Vagina (tissue), 2 donors: ENCODE data around the gene LRRC3. TPM values are rescaled to one million over a fixed set of nuclear protein-coding genes. Genes with fewer than 3 reads are reported as not detected.

Source experiments
- DNase-seq, 2 donors: peaks; one replicate each; pipeline ENCODE4 v3.0.0-alpha.2; 2017; ENCODE audit errors: extremely low spot score in 2 of 2
- H3K27ac ChIP-seq: fragments of 200-600 bp; sonication (generic); one replicate; pipeline ENCODE4 v1.5.1; 2019
- H3K27me3 ChIP-seq: fragments of 200-600 bp; sonication (generic); one replicate; pipeline ENCODE4 v1.5.1; 2019
- H3K36me3 ChIP-seq, 2 donors: fragments of 200-600 bp; sonication (generic); one replicate each; pipeline ENCODE4 v1.5.1; 2017 to 2019
- H3K4me1 ChIP-seq: fragments of 200-600 bp; sonication (generic); one replicate; pipeline ENCODE4 v1.5.1; 2019
- H3K4me3 ChIP-seq, 2 donors: fragments of 200-600 bp; sonication (generic); 1 replicate in 1 of 2; 2 replicates in 1 of 2; pipeline ENCODE4 v1.5.1; 2016 to 2019
- H3K9me3 ChIP-seq: fragments of 200-600 bp; sonication (generic); one replicate; pipeline ENCODE4 v1.5.1; 2019
- CTCF ChIP-seq, 3 experiments: fragments of 450-650 bp in 2 of 3; fragments of 200-600 bp in 1 of 3; sonication (generic) in 1 of 3; IDR thresholded peaks; one replicate each; pipeline ENCODE4 v1.5.1; 2017 to 2019; ENCODE audit warnings: antibody characterized with exemption in 3 of 3, mild to moderate bottlenecking in 2 of 3, moderate library complexity in 2 of 3
- POLR2A ChIP-seq, 2 donors: fragments of 450-650 bp; IDR thresholded peaks; one replicate each; pipeline ENCODE4 v1.6.1; 2017; ENCODE audit warnings: antibody characterized with exemption in 2 of 2, mild to moderate bottlenecking in 2 of 2, moderate library complexity in 2 of 2
- POLR2AphosphoS5 ChIP-seq, 2 donors: sonication (generic); formaldehyde crosslinking; IDR thresholded peaks; one replicate each; pipeline ENCODE4 v1.9.0; 2017; ENCODE audit warnings: antibody characterized with exemption in 2 of 2, mild to moderate bottlenecking in 2 of 2, low read depth in 1 of 2; ENCODE audit not compliant: insufficient read depth in 1 of 2
- intact Hi-C: fragments of 100-400 bp; cut with DNase I; formaldehyde crosslinking; loops from one replicate; pipeline ENCODE4 v1.15.1; 2023
- total RNA-seq: library from RNA; depleted of rRNA; stranded (reverse); fragments of >200 nt; gene quantifications from one replicate; pipeline ENCODE4 v1.2.3, GENCODE V29; 2016

LRRC3 gene
- total RNA-seq, 1 donor from 2014 or later, result 2.5 TPM

GRCh38 chr21:44460441-44460755 lies 5.1 kb downstream of the LRRC3 start:
- H3K4me3 ChIP-seq, result no peak overlapping the region
- H3K4me1 ChIP-seq, result peaks cover 9% of the 10 kb centered on the region
- H3K27me3 ChIP-seq, result no peaks in the 10 kb centered on the region
- no peak for TF ChIP-seq CTCF (IDR thresholded peaks at IDR 0.05)
- TF ChIP-seq POLR2A (IDR thresholded peaks at IDR 0.05), result no peak
- no peak for TF ChIP-seq POLR2AphosphoS5 (IDR thresholded peaks at IDR 0.05; ENCODE audit: insufficient read depth in 1 of 2, low read depth in 1 of 2)
- H3K27ac ChIP-seq, result no peak overlapping the region
- H3K9me3 ChIP-seq, result no peaks in the 10 kb centered on the region
- no peak for DNase-seq
- no peaks in the 10 kb centered on the region for H3K36me3 ChIP-seq
- intact Hi-C loops, result no loop called here

DNA sequence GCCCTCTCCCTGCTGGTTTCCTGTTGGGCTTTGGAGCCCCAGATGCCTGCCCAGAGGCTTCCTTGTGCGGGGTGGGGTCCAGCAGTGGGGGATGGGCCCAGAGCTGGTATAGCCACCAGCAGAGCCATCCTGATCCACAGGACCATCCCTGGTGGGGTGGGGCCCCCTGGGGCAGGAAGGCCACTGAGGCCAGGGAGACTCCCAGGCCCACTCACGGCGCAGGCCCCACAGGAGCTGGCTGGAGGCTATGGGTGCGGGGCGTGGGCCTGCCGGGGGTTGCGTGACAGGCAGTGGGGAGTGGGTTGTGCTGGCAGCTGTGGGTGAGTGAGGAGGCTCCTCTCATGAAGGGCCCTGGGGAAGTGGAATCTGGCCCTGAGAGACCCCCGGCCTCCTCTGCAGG lies 5.7 kb downstream of the LRRC3 start:
- no peaks in the 10 kb centered on the region for H3K36me3 ChIP-seq
- DNase-seq, result no peak
- TF ChIP-seq POLR2AphosphoS5 (IDR thresholded peaks at IDR 0.05; ENCODE audit: insufficient read depth in 1 of 2, low read depth in 1 of 2), result no peak
- TF ChIP-seq CTCF (IDR thresholded peaks at IDR 0.05), result no peak
- no peak for TF ChIP-seq POLR2A (IDR thresholded peaks at IDR 0.05)
- H3K27me3 ChIP-seq, result no peaks in the 10 kb centered on the region
- H3K4me1 ChIP-seq, result peaks cover 5% of the 10 kb centered on the region
- H3K4me3 ChIP-seq, result no peak overlapping the region
- H3K27ac ChIP-seq, result no peak overlapping the region
- intact Hi-C loops, result no loop called here
- no peaks in the 10 kb centered on the region for H3K9me3 ChIP-seq

DNA sequence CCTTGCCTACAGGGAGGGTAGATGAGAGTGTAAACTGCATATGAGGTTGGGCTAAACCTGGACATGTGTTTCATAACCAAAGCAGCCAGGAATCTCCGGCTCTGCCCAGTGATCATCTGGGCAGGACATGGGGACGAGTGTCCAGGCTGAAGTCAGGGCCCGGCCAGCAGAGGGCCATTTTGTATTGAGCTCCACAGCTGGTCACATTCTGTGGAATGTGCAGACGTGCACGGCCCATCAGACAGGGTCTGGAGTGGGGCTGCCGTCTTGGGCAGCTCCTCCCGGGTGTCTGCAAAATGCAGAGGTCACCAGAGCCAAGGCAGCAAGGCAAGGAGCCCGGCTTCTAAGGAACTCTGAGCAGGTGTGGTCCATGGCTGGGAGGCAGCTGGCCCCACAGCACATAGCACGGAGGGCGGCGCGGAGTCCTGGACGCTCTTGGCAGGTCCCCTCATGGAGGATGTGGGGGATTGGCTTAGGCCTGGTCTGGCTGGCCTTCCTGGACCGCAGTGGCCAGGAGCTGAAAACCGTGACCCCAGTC lies 6.2 kb downstream of the LRRC3 start:
- Histone ChIP-seq H3K27me3 (no peaks in the 10 kb centered on the region), H3K9me3 (no peaks in the 10 kb centered on the region), H3K4me3 (no peak overlapping the region), H3K27ac (no peak overlapping the region), H3K4me1 (no peaks in the 10 kb centered on the region), H3K36me3 (no peaks in the 10 kb centered on the region)
- DNase-seq, result no peak
- intact Hi-C loops, result no loop called here
- no peak for TF ChIP-seq POLR2A (IDR thresholded peaks at IDR 0.05)
- no peak for TF ChIP-seq CTCF (IDR thresholded peaks at IDR 0.05)
- TF ChIP-seq POLR2AphosphoS5 (IDR thresholded peaks at IDR 0.05; ENCODE audit: insufficient read depth in 1 of 2, low read depth in 1 of 2), result no peak

- Histone ChIP-seq H3K9me3 (no peaks in the 10 kb centered on the region), H3K27me3 (no peaks in the 10 kb centered on the region), H3K4me3 (no peak overlapping the region), H3K4me1 (no peaks in the 10 kb centered on the region), H3K27ac (no peak overlapping the region), H3K36me3 (no peaks in the 10 kb centered on the region)
- TF ChIP-seq POLR2AphosphoS5 (IDR thresholded peaks at IDR 0.05; ENCODE audit: insufficient read depth in 1 of 2, low read depth in 1 of 2) (no peak), POLR2A (IDR thresholded peaks at IDR 0.05) (no peak), CTCF (IDR thresholded peaks at IDR 0.05) (no peak)
- intact Hi-C loops, result no loop called here
- no peak for DNase-seq
Observed at GRCh38 chr21:44462086-44462833, 7.0 kb downstream of the LRRC3 start.

GRCh38 chr21:44462834-44463200 lies 7.5 kb downstream of the LRRC3 start:
- DNase-seq, result no peak
- H3K27ac ChIP-seq, result no peak overlapping the region
- H3K27me3 ChIP-seq, result no peaks in the 10 kb centered on the region
- H3K36me3 ChIP-seq, result no peaks in the 10 kb centered on the region
- intact Hi-C loops, result no loop called here
- H3K4me3 ChIP-seq, result no peak overlapping the region
- TF ChIP-seq POLR2A (IDR thresholded peaks at IDR 0.05) (no peak), CTCF (IDR thresholded peaks at IDR 0.05) (no peak), POLR2AphosphoS5 (IDR thresholded peaks at IDR 0.05; ENCODE audit: insufficient read depth in 1 of 2, low read depth in 1 of 2) (no peak)
- no peaks in the 10 kb centered on the region for H3K9me3 ChIP-seq
- no peaks in the 10 kb centered on the region for H3K4me1 ChIP-seq
